GM12873 (cell line): ENCODE measurements around the gene UBASH3B.

Experiments used
- TF ChIP-seq, protein P1 (sequence below): IDR thresholded peaks from 2 replicates; pipeline ENCODE4 v1.5.1; 2012; ENCODE audit warnings: low read depth, mild to moderate bottlenecking, moderate library complexity, low read length, control low read depth; ENCODE audit not compliant: insufficient read depth; ENCODE audit errors: missing control alignments

UBASH3B gene

GRCh38 chr11:122803716-122804115, 148.2 kb downstream of the UBASH3B start:
- TF ChIP-seq, protein P1, sequence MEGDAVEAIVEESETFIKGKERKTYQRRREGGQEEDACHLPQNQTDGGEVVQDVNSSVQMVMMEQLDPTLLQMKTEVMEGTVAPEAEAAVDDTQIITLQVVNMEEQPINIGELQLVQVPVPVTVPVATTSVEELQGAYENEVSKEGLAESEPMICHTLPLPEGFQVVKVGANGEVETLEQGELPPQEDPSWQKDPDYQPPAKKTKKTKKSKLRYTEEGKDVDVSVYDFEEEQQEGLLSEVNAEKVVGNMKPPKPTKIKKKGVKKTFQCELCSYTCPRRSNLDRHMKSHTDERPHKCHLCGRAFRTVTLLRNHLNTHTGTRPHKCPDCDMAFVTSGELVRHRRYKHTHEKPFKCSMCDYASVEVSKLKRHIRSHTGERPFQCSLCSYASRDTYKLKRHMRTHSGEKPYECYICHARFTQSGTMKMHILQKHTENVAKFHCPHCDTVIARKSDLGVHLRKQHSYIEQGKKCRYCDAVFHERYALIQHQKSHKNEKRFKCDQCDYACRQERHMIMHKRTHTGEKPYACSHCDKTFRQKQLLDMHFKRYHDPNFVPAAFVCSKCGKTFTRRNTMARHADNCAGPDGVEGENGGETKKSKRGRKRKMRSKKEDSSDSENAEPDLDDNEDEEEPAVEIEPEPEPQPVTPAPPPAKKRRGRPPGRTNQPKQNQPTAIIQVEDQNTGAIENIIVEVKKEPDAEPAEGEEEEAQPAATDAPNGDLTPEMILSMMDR = no peak

GRCh38 chr11:122804161-122804560, 148.6 kb downstream of the UBASH3B start:
- TF ChIP-seq, protein P1 = no peak

DNA sequence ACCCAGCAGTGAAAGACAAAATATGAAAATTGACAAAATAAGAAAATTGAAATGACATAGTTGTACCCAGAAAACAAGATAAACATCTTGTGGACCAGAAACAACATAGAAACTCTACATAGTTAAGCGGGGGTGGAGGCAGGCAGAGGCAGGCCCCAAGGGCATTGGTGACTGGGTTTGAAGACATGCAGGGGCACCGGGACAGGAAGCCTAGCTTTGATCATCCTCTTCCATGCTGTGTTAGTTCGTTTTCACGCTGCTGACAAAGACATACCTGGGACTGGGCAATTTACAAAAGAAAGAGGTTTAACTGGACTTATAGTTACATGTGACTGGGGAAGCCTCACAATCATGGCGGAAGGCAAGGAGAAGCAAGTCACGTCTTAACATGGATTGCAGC, 149.3 kb downstream of the UBASH3B start:
- TF ChIP-seq, protein P1 = no peak

- TF ChIP-seq, protein P1 = no peak
These were observed 152.4 kb downstream of the UBASH3B start for GRCh38 chr11:122807731-122808477.

- TF ChIP-seq, protein P1 = no peak
These were observed 153.0 kb downstream of the UBASH3B start for GRCh38 chr11:122808478-122808869.

- TF ChIP-seq, protein P1 = no peak
These were observed 154.3 kb downstream of the UBASH3B start for GRCh38 chr11:122809866-122810265.

- TF ChIP-seq, protein P1 = no peak
These were observed 156.2 kb downstream of the UBASH3B start for GRCh38 chr11:122811721-122812120.
